Lung (tissue), 12 donors: ENCODE data around the gene MCF2. TPM values are rescaled to one million over a fixed set of nuclear protein-coding genes. Genes with fewer than 3 reads are reported as not detected.

Experiments
- ATAC-seq: fragments of 200-7000 bp; cut with Tn5 transposase; one replicate; pipeline ENCODE4 v1.9.1; 2020; ENCODE audit warnings: moderate number of reproducible peaks; ENCODE audit not compliant: insufficient read depth, low FRiP score
- DNase-seq, 3 donors: peaks; one replicate each; pipeline ENCODE4 v3.0.0-alpha.2; 2013 to 2017
- H3K27ac ChIP-seq, 2 donors: one replicate each; pipeline ENCODE4 v1.5.1; 2013; ENCODE audit warnings: mild to moderate bottlenecking in 2 of 2, moderate library complexity in 2 of 2, control low read depth in 1 of 2, inconsistent platforms in 1 of 2, low read depth in 1 of 2, low read length in 1 of 2
- H3K27me3 ChIP-seq, 3 donors: one replicate each; pipeline ENCODE4 v1.5.1; 2013; ENCODE audit warnings: low read length in 2 of 3; ENCODE audit not compliant: control insufficient read depth in 3 of 3, insufficient read depth in 3 of 3
- H3K36me3 ChIP-seq, 4 donors: one replicate each; pipeline ENCODE4 v1.5.1; 2013; ENCODE audit warnings: low read length in 4 of 4, mild to moderate bottlenecking in 1 of 4, moderate library complexity in 1 of 4; ENCODE audit not compliant: control insufficient read depth in 4 of 4, insufficient read depth in 4 of 4
- H3K4me1 ChIP-seq, 5 donors: one replicate each; pipeline ENCODE4 v1.5.1; 2013; ENCODE audit warnings: low read length in 5 of 5, mild to moderate bottlenecking in 2 of 5, moderate library complexity in 1 of 5; ENCODE audit not compliant: control insufficient read depth in 5 of 5, insufficient read depth in 5 of 5
- H3K4me3 ChIP-seq: one replicate; pipeline ENCODE4 v1.5.1; 2013; ENCODE audit warnings: mild to moderate bottlenecking, control low read depth, moderate library complexity
- H3K9ac ChIP-seq, 2 donors: one replicate each; pipeline ENCODE4 v1.5.1; 2013; ENCODE audit warnings: low read length in 2 of 2, control low read depth in 1 of 2; ENCODE audit not compliant: insufficient read depth in 1 of 2
- H3K9me3 ChIP-seq, 4 donors: one replicate each; pipeline ENCODE4 v1.5.1; 2013; ENCODE audit warnings: low read length in 3 of 4, mild to moderate bottlenecking in 1 of 4, moderate library complexity in 1 of 4; ENCODE audit not compliant: control insufficient read depth in 4 of 4, insufficient read depth in 3 of 4
- CTCF ChIP-seq: IDR thresholded peaks from 2 replicates; pipeline ENCODE4 v1.5.1; 2012; ENCODE audit warnings: mild to moderate bottlenecking; ENCODE audit errors: control extremely low read depth, extremely low read depth
- WGBS, 2 donors: extraction: QIAGEN DNeasy Blood & Tissue Kit; methylation state at CpG; one replicate each; pipeline ENCODE4 v1.1.7; 2013; 5-methylcytosine and 5-hydroxymethylcytosine counted together
- polyA plus RNA-seq, 2 donors: library from polyadenylated mRNA; stranded (reverse); fragments of 200-250 nt; gene quantifications; one replicate each; pipeline ENCODE4 v1.2.1, GENCODE V29; 2013
- total RNA-seq, 2 donors: library from RNA; depleted of rRNA in 1 of 2; stranded (reverse); fragments of >200 nt in 1 of 2; gene quantifications; one replicate each; pipeline ENCODE4 v1.2.1, GENCODE V29; 2014 to 2021
- donor health status: control.
- donor health status: control.
- donor health status: Bipolar disorder and iron deficiency.
- donor health status: healthy.
- donor health status: DM: yes; HTN: yes; CAD: no.

MCF2 gene
- total and polyA plus RNA-seq, 4 donors: 0.10 to 0.37 (median 0.14) TPM

GRCh38 chrX:139542652-139543051 is 165.3 kb downstream of the MCF2 start:
- Histone ChIP-seq H3K27ac (no peak overlapping the region), H3K4me1 (no peaks in the 10 kb centered on the region), H3K9me3 (no peaks in the 10 kb centered on the region), H3K36me3 (no peaks in the 10 kb centered on the region), H3K27me3 (peaks cover 2 to 6% (median 4%) of the 10 kb centered on the region in 3 donors), H3K4me3 (no peak overlapping the region), H3K9ac (no peak overlapping the region)
- DNase-seq: no peak
- no peak for ATAC-seq
- TF ChIP-seq CTCF: no peak
- WGBS, 2 donors: 36 to 89% methylated on average over 1 of the region's 1 CpG

GRCh38 chrX:139538907-139539790 is 168.8 kb downstream of the MCF2 start:
- H3K9me3 ChIP-seq: no peaks in the 10 kb centered on the region
- WGBS, 2 donors: 45 to 49% methylated on average over 3 of the region's 3 CpGs
- no peak overlapping the region for H3K4me3 ChIP-seq
- peak in 1 of 3 donors; percentile 23 for DNase-seq
- H3K27me3 ChIP-seq: peaks cover 2 to 6% (median 4%) of the 10 kb centered on the region in 3 donors
- H3K9ac ChIP-seq: no peak overlapping the region
- H3K27ac ChIP-seq: no peak overlapping the region
- H3K4me1 ChIP-seq: no peaks in the 10 kb centered on the region
- no peaks in the 10 kb centered on the region for H3K36me3 ChIP-seq
- ATAC-seq: no peak
- TF ChIP-seq CTCF: no peak

- no peak for DNase-seq
- no peaks in the 10 kb centered on the region for H3K36me3 ChIP-seq
- no peak overlapping the region for H3K9ac ChIP-seq
- TF ChIP-seq CTCF: no peak
- peaks cover 0 to 4% (median 0%) of the 10 kb centered on the region in 3 donors for H3K27me3 ChIP-seq
- 64 to 93% methylated on average over 4 of the region's 4 CpGs for WGBS, 2 donors
- no peak overlapping the region for H3K4me3 ChIP-seq
- no peak for ATAC-seq
- H3K9me3 ChIP-seq: no peaks in the 10 kb centered on the region
- H3K4me1 ChIP-seq: no peaks in the 10 kb centered on the region
- H3K27ac ChIP-seq: no peak overlapping the region
Observed at GRCh38 chrX:139533444-139533843, 174.5 kb downstream of the MCF2 start.
